ENCODE measurements around the gene GPR82.

DNA sequence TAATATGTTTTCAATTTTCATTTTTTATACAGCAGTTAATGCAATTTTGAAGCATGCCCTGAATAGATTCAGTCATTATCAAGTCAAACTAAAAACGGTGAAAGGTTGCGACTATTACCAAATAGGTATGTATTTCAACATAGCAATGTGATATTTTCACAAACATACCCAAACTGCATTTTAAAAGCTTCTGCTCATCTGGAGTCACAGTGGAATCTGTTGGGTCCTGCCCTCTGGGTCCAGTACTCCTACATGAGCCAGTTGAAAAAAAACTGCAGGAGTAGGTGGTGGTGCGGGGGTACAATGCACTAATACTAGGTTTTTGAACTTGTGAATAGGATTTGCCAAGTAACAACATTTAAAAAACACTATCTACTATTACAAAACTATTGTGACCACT is 34.3 kb upstream of the GPR82 start:
- no peak for TF ChIP-seq ZFP30 (CRISPR knock-in tag; IDR thresholded peaks at IDR 0.05)
- TF ChIP-seq TCF4 (CRISPR knock-in tag; IDR thresholded peaks at IDR 0.05; ENCODE audit: borderline replicate concordance): no peak
- TF ChIP-seq CSRNP3 (CRISPR knock-in tag; IDR thresholded peaks at IDR 0.05): no peak
- no peak for TF ChIP-seq RARB (CRISPR knock-in tag; IDR thresholded peaks at IDR 0.05)
- TF ChIP-seq PATZ1 (CRISPR knock-in tag; IDR thresholded peaks at IDR 0.05; ENCODE audit: borderline replicate concordance): no peak
- TF ChIP-seq ARNTL (CRISPR knock-in tag; IDR thresholded peaks at IDR 0.05; ENCODE audit: borderline replicate concordance, low read depth): no peak

Data from SK-N-SH treated with all-trans-retinoic acid at 6 μM for 48 hours (cell line).